HG02642 (cell line): Measurements from ENCODE around the gene FAM180B.
"Not testable (repeated sequence)": the region's sequence is repeated elsewhere in the genome, so short reads cannot be mapped to it uniquely, and the experiment has no call there.

Experiments used
- ATAC-seq: cut with Tn5 transposase; IDR thresholded peaks from one replicate; pipeline ENCODE4 v1.9.1; 2021; ENCODE audit warnings: mild to moderate bottlenecking; ENCODE audit not compliant: unreplicated experiment, poor library complexity

FAM180B gene

DNA sequence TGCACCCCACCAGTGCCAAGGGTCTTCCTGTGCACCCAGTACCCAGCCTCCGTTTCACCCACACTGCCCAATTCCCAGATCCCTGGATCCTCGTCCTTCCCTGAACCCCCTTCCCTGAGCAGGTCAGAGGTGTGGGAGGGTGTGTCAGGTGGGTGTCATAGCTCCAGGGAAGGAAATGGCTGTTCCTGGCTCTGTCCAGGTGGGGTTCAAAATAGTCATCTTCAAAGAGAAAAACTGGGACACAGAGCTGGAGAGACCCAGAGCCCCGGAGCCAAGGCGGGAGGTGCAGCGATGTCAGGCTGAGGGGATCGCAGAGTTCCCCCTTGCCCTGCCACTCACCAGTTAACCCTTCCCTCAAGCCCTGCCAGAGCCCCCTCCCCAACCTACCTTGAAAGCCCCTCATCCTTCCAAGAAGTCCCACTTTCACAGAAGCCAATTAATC is 7.0 kb downstream of the FAM180B start:
- ATAC-seq = no peak

DNA sequence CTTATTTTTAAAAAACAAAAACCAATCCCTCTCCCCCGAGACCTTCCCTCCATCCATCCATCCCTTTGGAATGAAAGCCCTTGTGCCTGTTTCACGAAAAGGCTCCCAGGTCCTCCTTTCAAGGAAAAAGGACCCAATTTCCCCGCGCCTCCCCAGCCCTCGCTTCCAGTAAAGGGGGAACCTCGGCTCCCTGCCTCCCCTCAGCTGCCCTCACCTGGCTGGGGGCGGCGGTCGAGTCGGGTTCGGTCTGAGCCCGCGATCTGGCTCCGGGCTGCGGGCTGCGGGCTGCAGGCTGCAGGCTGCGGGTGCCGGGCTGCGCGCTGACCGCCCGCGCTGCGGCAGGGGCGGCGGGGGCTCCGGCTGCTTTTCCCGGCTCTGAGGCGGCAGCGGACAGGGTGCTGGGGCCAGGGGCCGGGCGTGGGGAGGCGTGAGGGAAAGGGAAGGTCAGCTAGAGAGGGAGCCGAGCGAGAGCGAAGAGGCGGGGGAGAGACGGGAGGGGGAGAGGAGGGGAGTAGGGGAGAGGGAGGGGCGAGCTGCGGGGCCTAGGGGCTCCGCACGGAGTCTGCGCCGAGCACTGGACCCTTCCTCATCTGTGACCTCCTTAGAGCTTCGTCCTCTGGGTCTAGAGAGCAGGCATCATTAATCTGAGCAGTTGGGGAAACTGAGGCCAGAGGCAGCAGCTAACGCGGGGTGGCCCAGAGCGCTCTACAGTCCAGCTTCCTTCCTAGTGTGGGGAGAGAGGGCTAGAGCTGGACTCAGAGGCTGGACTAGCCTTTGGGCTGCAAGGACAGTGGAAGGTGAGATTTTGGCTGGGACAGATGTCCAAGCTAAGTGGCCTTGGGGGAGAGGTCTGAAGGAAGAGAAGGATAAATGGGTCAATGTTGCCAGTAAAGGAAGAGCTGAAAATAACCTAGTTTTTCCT is 7.7 kb downstream of the FAM180B start, which contains the start of gene C1QTNF4:
Gene C1QTNF4, minus strand, starts transcription at position 478 of the 922 bp plus-strand sequence. CDS start 3,601 bp downstream, outside the sequence.
- no peak for ATAC-seq

DNA sequence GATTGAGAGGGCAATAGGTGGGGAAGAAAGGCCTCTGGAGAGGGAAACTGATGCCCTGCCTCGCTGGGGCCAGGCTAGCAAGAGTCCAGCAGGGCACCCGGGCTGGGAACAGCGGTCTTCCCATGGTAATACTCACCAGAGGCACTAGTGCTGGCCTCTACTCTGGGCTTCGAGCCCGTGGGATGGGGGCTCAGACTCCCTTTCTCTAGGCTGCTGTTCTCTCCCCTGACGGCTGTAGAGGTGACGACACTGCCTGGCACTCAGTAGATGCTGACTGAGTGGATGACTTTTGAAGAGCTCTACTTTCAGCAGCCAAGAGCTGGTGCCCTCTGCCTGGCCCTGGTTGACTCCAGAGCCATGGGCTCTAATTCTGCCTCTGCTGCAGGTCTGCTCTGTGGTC is 8.6 kb downstream of the FAM180B start:
- ATAC-seq = no peak

DNA sequence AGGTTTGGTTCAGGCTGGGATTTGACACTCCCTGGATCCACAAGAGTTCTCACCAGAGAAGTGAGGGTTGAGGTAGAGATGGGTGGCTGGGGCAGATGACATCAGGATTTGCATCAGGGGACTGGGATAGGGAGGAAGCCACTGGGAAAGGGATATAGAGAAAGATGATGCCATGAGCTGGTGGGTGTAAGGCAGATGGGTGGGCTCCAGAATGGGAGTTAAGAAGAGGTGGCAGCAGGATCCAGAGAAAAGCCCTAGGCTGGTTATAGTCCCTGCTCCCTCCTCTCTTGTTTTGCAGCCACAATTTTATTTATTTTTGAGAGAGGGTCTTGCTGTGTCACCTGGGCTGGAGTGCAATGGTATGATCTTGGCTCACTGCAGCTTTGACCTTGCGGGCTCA is 9.5 kb downstream of the FAM180B start:
- no peak for ATAC-seq

DNA sequence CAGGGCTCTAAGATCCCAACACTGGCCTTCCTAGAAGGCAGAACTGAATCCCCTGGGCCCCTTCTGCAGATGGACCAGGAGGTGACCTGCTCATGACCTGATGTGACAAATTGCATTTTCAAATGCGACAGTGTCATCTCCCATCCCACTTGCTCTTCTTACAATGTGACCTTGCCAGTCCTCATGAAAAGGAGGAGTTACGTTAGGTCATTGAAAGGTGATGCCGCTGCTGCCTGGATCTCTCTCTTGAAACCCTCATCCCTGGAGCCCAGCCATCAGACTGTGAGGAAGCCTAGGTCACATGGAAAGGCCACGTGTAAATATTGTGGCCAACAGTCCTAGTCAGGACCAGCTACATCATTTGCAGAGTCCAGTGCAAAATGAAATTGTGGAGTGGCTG is 13.4 kb downstream of the FAM180B start:
- ATAC-seq = no peak

DNA sequence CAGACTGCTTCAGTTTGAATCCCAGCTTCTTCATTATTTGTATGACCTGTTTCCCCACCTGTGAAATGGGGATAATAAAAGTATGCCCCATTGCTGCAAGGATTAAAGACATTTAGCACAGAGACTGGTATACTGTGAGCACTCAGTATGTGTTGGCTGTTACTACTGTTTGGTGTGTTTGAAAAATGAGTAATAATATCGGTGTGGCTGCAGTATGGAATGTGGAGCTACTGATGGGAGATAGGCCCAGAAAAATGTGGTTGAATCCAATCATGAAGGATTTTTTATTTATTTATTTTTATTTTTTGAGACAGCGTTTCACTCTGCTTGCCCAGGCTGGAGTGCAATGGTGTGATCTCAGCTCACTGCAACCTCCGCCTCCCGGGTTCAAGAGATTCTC is 16.8 kb downstream of the FAM180B start:
- ATAC-seq = no peak

DNA sequence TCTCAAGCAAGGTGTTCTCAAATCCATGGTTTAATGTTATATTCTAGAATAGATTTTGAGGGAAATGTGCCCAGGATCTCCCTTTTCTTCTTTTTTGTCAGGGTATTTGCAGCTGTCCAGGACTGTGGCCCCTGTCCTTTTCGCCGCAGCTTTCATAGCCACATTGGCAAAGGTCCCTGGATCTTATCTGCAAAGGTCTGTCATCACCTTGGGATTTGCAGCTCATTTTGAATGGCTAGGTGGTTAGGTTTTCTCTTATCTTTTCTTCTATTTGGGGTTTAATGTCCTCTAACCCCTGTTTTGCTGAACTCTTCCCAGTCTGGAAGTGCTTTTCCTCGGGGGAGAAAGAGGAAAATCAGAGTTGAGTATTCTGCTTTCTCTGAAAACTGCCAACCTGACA is 19.4 kb downstream of the FAM180B start:
- ATAC-seq = no peak

DNA sequence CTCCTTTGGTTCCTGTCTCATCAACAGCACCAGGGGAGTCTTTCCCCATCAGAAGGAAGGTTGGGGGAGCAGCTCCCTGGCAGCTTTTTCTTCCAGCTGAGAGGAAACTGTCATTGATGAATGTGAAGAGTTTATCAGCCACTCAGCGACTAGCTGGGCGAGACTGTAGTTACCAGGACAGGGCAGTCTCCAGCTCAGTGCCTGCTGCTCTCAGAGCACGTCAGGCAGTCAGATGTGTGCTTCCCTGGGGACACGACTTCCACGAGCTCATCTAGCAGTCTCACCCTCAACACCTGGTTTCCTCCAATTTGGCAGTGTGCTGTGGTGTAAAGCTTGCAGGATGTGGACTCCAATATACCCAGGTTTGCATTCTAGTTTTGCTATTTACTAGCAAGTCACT is 20.3 kb downstream of the FAM180B start:
- no peak for ATAC-seq

DNA sequence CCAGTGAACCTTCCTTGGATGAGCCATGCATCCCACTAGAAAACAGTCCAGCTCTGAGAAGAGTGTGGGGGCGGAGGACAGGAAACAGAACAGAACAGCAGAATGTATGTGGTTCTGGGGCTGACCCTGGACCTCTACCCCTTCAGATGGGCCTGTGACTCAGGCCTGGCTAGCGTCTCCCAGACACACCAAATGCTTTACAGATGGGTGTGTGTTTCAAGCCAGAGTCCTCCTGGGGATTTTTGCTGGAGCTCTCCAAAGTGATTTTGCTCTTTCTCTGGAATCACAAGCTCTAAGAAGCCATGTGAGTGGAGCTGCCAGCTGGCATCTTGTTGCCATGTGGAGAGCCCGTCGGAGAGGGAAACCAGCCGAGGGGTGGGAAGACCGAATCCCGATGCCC is 20.9 kb downstream of the FAM180B start:
- ATAC-seq = no peak

DNA sequence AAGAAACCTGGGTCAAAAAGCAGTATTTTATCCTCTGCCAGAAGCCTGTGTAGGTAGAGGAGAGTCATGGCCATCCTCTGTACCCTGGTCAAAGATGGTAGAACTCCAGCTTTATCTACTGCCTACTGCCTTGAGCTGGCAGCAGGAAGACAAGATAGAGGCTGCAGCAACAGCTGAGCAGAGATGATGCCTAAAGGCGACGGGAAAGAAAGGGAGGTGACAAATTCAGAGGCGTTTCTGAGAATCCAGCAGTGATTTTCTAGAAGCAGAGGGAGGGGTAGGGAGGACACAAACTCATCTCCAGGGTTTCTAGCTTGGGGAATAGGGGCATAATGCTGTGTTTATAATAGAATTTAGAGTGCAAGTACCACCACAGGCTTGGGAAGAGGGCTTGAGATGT is 23.2 kb downstream of the FAM180B start:
- no peak for ATAC-seq

DNA sequence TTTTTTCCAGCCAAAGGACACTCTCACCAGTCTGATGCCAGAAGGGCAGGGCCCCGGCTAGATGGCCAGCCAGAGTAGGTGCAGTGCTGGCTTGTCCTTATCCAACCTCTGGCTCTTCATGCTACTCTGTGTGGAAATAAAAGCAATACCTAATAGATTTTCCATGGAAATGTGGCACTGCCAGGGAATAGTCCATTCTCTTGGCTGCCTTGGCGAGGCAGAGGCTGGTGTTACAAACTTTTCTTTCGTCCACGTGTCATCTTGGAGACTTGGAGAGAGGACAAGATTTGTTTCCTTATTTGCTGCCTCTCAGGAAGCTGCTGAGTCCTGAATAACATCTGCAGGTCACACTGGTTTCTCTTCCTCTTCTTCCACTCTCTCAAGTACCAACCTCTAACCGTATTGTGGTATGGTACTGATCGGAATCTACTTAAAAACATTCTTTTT is 24.9 kb downstream of the FAM180B start:
- ATAC-seq = peak; percentile 67

DNA sequence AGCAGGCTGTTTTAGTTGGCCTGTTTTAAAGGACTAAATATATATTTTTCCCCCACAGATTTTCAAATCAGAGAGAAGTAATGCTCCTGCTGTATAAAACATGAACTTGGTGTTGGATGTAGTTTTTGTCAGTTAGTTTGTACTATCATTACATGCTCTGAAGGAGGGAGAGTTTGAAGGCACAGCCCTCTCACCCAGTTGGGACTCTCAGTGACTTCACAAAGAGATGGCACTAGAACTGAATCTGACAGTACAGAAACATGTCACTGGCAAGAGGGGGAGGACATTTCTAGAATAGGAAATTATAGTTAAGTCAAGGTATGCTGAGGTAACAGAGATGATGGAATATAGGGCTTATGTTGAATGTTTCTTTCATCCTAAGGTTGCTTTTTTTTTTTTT is 28.8 kb downstream of the FAM180B start:
- no peak for ATAC-seq

DNA sequence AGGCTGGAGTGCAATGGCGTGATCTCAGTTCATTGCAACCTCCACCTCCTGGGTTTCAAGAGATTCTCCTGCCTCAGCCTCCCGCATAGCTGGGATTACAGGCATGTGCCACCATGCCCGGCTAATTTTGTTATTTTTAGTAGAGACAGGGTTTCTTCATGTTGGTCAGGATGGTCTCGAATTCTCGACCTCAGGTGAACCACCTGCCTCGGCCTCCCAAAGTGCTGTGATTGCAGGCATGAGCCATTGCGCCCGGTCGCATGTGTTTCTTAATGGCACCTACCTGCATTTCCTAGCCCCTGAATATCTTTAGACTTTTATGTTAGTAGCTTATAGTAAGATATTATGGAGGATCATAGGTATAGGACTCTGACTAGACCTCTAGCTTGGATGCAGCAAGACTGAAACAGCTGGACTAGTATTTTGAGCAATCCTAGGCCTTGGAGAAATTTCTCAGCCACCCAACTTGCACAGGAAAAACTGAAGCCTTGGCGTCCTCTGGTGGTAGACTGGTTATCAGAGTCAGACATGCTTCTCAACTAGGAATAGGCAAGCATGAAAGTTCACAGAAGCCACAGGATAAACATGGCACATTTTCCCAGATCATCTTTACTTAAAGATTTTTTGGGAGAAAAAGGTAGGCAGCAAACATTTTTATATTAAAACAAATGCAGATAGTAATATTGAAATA is 30.4 kb downstream of the FAM180B start:
- ATAC-seq = no peak

DNA sequence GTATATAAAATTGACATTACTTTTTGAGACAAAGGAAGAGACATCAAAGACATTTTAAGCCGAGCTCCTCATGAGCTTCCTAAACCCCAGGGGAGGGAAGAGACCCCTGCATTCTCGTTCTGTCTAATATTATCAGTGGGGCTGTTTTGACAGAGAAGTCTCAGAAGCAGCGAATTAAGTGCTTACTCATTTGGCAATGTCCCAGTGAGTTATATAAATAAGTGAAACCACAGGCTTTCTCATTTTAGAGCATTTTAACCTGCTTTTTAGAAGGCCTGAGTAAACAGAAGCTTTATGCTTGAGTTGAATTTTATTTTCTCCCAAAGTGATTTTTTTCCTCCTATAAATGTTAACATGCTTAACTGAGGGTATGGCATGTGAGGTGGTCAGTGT is 30.9 kb downstream of the FAM180B start:
- no peak for ATAC-seq

DNA sequence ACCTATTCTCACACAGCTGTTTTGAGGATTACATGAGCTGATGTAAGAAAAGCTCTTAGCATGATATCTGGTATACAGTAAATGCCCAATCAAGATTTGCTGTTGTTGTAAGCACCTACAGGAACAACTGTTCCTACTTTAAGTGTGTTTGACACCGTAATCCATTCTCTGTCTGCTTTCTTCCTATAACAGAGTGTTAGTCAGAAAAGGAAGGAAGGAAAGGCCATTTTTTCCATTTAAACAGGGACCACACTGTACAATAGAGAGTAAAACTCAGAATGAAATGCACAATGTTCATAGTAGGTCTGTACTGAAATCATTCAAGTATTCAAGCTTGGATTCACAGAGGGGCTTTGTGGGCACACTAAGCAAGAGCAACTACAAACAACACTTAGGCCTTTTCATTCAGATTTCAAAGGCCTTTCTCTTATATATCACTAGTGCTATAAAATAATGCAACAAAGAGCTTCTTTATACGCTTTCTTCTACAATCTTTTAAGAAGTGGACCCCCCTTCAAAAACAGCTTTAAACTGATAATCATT is 34.4 kb downstream of the FAM180B start:
- no peak for ATAC-seq

DNA sequence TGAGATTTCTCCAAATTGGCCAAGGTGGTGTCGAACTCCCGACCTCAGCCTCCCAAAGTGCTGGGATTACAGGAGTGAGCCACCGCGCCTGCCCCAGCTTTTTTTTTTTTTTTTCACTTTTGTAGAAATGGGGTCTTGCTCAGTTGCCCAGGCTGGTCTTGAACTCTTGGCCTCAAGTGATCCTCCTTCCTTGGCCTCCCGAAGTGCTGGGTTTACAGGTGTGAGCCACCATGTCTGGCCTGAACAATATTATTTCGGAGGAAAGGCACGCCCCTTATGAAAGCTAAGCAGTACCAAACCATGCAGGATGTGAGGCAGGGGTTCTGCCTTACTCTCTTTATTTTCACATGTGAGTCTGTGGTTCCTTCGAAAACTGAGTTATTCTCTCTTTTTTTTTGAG is 39.8 kb downstream of the FAM180B start:
- no peak for ATAC-seq

DNA sequence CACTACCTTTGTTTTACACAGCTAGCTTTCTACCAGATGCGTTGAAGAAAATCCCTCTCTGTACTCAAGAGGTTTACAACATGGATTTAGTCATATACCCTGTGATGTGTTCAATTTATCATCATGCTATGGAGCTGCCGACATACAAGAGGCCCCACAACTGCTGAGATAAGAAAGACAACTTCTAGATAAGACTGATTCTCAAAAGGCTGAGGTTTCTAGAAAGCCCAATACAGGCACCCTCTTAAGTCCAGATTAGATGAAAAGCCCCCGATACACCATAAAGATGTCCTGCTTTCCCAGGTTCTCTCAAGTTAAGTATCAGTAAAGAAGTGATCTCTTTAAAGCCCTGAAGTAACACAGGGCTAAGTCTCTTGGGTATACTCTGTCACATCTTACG is 41.5 kb downstream of the FAM180B start:
- no peak for ATAC-seq

DNA sequence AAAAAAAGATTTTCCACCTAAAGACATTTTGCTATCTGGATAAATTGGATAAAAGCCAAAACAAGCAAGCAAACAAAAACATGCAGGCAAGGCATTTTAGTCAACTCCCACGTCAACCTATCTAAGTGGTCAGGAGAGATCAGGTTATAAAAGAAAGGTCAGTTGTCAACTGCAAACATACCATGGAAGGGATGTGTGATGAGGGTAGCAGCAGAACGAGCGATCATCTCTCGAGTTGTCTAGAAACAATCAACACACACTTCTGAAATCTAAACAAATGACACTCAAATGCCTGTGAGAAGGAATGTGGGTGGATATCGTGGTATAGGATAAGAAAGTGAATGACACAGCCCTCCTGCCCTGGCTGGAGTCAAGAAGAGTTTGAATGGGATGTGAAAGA is 45.0 kb downstream of the FAM180B start:
- ATAC-seq = no peak

DNA sequence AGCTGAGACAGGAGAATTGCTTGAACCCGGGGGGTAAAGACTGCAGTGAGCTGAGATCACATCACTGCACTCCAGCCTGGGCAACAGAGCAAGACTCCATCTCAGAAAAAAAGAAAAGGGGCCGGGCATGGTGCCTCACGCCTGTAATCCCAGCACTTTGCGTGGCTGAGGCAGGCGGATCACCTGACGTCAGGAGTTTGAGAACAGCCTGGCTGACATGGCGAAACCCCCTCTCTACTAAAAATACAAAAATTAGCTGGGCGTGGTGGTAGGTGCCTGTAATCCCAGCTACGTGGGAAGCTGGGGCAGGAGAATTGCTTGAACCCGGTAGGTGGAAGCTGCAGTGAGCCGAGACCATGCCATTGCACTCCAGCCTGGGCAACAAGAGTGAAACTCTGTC is 49.9 kb downstream of the FAM180B start:
- not testable (repeated sequence) for ATAC-seq
